ENCODE results near the gene HPRT1. TPM values are rescaled to one million over a fixed set of nuclear protein-coding genes. Genes with fewer than 3 reads are reported as not detected.

The HPRT1 gene
- total RNA-seq (ENCODE audit: unreplicated experiment) = 10.5 TPM
- long read RNA-seq, partial matches to known transcripts = 0 of 2 reads
- long read RNA-seq, other reads (novel, unspliced or antisense) = 0 of 2 reads

- peak; percentile 64 for DNase-seq (ENCODE audit: low spot score)
- peak within 1 kb of the TSS; percentile 90 for H3K4me3 Mint-ChIP-seq (ENCODE audit: unreplicated experiment)
- no peak for TF ChIP-seq CTCF (IDR thresholded peaks at IDR 0.05; ENCODE audit: unreplicated experiment)
- no peaks in the 10 kb centered on the region for H3K9me3 Mint-ChIP-seq (ENCODE audit: unreplicated experiment)
- no peaks in the 10 kb centered on the region for H3K27me3 Mint-ChIP-seq (ENCODE audit: unreplicated experiment)
- no peaks in the 10 kb centered on the region for H3K36me3 Mint-ChIP-seq (ENCODE audit: low read depth, unreplicated experiment)
- H3K4me1 Mint-ChIP-seq (ENCODE audit: unreplicated experiment) = no peaks in the 10 kb centered on the region
- peak within 1 kb of the TSS; percentile 48 for H3K27ac Mint-ChIP-seq (ENCODE audit: unreplicated experiment)
Measured at GRCh38 chrX:134460005-134460861, at the start of gene HPRT1. HPRT1 (plus strand) TSS chrX:134460165; CDS start chrX:134460312, 147 bp downstream.

GRCh38 chrX:134416087-134416486, 43.9 kb upstream of the HPRT1 start:
- TF ChIP-seq CTCF (IDR thresholded peaks at IDR 0.05; ENCODE audit: unreplicated experiment) = no peak
- H3K27ac Mint-ChIP-seq (ENCODE audit: unreplicated experiment) = no peak overlapping the region
- H3K27me3 Mint-ChIP-seq (ENCODE audit: unreplicated experiment) = no peaks in the 10 kb centered on the region
- H3K4me1 Mint-ChIP-seq (ENCODE audit: unreplicated experiment) = no peaks in the 10 kb centered on the region
- peaks cover 11% of the 10 kb centered on the region for H3K36me3 Mint-ChIP-seq (ENCODE audit: low read depth, unreplicated experiment)
- no peak for DNase-seq (ENCODE audit: low spot score)
- no peaks in the 10 kb centered on the region for H3K9me3 Mint-ChIP-seq (ENCODE audit: unreplicated experiment)
- H3K4me3 Mint-ChIP-seq (ENCODE audit: unreplicated experiment) = no peak overlapping the region

- TF ChIP-seq CTCF (IDR thresholded peaks at IDR 0.05; ENCODE audit: unreplicated experiment) = no peak
- H3K27ac Mint-ChIP-seq (ENCODE audit: unreplicated experiment) = no peak overlapping the region
- no peak for DNase-seq (ENCODE audit: low spot score)
- H3K4me3 Mint-ChIP-seq (ENCODE audit: unreplicated experiment) = no peak overlapping the region
- no peaks in the 10 kb centered on the region for H3K27me3 Mint-ChIP-seq (ENCODE audit: unreplicated experiment)
- peaks cover 11% of the 10 kb centered on the region for H3K36me3 Mint-ChIP-seq (ENCODE audit: low read depth, unreplicated experiment)
- no peaks in the 10 kb centered on the region for H3K9me3 Mint-ChIP-seq (ENCODE audit: unreplicated experiment)
- H3K4me1 Mint-ChIP-seq (ENCODE audit: unreplicated experiment) = no peaks in the 10 kb centered on the region
Measured at GRCh38 chrX:134418317-134419113, 41.5 kb upstream of the HPRT1 start.

GRCh38 chrX:134419784-134420183, 40.2 kb upstream of the HPRT1 start:
- no peak for TF ChIP-seq CTCF (IDR thresholded peaks at IDR 0.05; ENCODE audit: unreplicated experiment)
- Mint-ChIP-seq H3K27ac (ENCODE audit: unreplicated experiment) (no peak overlapping the region), H3K36me3 (ENCODE audit: low read depth, unreplicated experiment) (peaks cover 11% of the 10 kb centered on the region), H3K4me1 (ENCODE audit: unreplicated experiment) (no peaks in the 10 kb centered on the region), H3K4me3 (ENCODE audit: unreplicated experiment) (no peak overlapping the region), H3K27me3 (ENCODE audit: unreplicated experiment) (no peaks in the 10 kb centered on the region), H3K9me3 (ENCODE audit: unreplicated experiment) (no peaks in the 10 kb centered on the region)
- DNase-seq (ENCODE audit: low spot score) = no peak

Data from endothelial cell (in vitro differentiated cells).